ENCODE data around the gene OR4D10. TPM values are rescaled to one million over a fixed set of nuclear protein-coding genes. Genes with fewer than 3 reads are reported as not detected.

The OR4D10 gene
- total RNA-seq, 1 experiment from 2014 or later: not detected

DNA sequence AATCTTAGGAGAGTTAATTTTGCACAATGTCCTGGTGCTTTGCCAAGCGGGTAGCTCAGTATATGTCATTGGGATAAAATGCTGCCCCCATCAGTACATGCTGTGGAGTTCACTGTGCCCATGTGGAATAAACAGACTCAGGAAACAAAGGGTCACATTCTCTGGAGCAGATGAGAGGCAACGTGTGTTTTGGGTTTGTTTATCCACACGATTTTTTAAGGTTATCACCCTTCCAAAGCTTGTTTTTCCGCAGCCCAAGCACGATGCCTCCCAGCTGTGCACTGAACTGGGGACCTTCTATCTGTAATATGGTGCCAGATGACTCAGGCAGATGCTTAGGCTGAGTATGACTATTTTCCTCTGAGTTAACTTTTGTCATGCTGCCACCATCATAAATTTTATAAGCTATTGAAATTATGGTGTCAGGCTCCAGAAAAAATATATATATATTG lies 9.9 kb upstream of the OR4D10 start:
- CTCF ChIA-PET: no interaction called here

DNA sequence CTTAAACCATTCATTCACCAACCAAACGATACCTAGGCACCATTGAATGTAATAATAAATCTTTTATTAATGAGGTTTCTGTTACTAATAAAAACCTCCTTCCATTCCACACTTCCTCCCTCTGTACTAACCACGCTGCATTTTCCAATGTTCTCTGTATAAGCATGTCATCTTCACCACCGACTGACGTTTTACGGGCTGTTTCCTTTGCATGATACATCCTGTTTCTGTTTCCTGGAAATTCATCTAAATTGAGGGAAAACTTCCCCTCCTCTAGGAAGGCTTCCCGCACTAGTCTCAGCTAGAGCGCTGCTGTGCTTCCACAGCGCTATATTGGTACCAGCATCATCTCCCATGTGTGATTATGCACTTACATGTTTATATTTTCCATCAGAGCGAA lies 2.1 kb downstream of the OR4D10 start:
- TF ChIP-seq EZH2phosphoT487 (IDR thresholded peaks at IDR 0.05; ENCODE audit: borderline replicate concordance, low read length) (no peak), EZH2 (IDR thresholded peaks at IDR 0.05; ENCODE audit: low read length, unreplicated experiment) (no peak)
- TF ChIP-seq, protein P1, sequence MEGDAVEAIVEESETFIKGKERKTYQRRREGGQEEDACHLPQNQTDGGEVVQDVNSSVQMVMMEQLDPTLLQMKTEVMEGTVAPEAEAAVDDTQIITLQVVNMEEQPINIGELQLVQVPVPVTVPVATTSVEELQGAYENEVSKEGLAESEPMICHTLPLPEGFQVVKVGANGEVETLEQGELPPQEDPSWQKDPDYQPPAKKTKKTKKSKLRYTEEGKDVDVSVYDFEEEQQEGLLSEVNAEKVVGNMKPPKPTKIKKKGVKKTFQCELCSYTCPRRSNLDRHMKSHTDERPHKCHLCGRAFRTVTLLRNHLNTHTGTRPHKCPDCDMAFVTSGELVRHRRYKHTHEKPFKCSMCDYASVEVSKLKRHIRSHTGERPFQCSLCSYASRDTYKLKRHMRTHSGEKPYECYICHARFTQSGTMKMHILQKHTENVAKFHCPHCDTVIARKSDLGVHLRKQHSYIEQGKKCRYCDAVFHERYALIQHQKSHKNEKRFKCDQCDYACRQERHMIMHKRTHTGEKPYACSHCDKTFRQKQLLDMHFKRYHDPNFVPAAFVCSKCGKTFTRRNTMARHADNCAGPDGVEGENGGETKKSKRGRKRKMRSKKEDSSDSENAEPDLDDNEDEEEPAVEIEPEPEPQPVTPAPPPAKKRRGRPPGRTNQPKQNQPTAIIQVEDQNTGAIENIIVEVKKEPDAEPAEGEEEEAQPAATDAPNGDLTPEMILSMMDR (conservative IDR thresholded peaks at IDR 0.05; ENCODE audit: low read depth, low read length): no peak
- ATAC-seq (no peak), DNase-seq (no peak)
- Histone ChIP-seq H3K9ac (ENCODE audit: low read length) (no peak overlapping the region), H3K4me1 (ENCODE audit: insufficient read depth, low read length) (no peaks in the 10 kb centered on the region), H3K27ac (ENCODE audit: low read length) (no peak overlapping the region), H3K9me2 (replicated peaks; ENCODE audit: low read length) (no peaks in the 10 kb centered on the region), H3K79me2 (ENCODE audit: low read length) (no peaks in the 10 kb centered on the region), H3K4me2 (ENCODE audit: low read length) (no peak overlapping the region), H3K9me3 (ENCODE audit: low read length) (no peaks in the 10 kb centered on the region), H4K20me1 (ENCODE audit: low read length) (no peaks in the 10 kb centered on the region), H2AFZ (ENCODE audit: low read length) (no peak overlapping the region), H3K4me3 (ENCODE audit: low read length) (no peak overlapping the region), H3K36me3 (ENCODE audit: low read depth, low read length) (no peaks in the 10 kb centered on the region), H3K27me3 (ENCODE audit: low read length) (peaks cover 72% of the 10 kb centered on the region), H3F3A (ENCODE audit: low read length, unreplicated experiment) (no peaks in the 10 kb centered on the region)
- POLR2A ChIA-PET (ENCODE audit: unreplicated experiment): no interaction called here
- intact Hi-C loops (cut with micrococcal nuclease): no loop called here
- CTCF ChIA-PET: no interaction called here
- BruUV-seq (replicated peaks): no TSS peak

More for the DNA sequence above, 9.9 kb upstream of the OR4D10 start:
- no peak for TF ChIP-seq EZH2 (IDR thresholded peaks at IDR 0.05; ENCODE audit: low read length, unreplicated experiment)
- TF ChIP-seq, protein P1 (conservative IDR thresholded peaks at IDR 0.05; ENCODE audit: low read depth, low read length): no peak; the same call in 1 of the 2 replicates
- no peak for TF ChIP-seq EZH2phosphoT487 (IDR thresholded peaks at IDR 0.05; ENCODE audit: borderline replicate concordance, low read length)
- Histone ChIP-seq H3K79me2 (ENCODE audit: low read length) (no peaks in the 10 kb centered on the region), H3F3A (ENCODE audit: low read length, unreplicated experiment) (no peaks in the 10 kb centered on the region), H3K27ac (ENCODE audit: low read length) (no peak overlapping the region), H3K9me3 (ENCODE audit: low read length) (no peaks in the 10 kb centered on the region), H3K4me1 (ENCODE audit: insufficient read depth, low read length) (no peaks in the 10 kb centered on the region), H3K36me3 (ENCODE audit: low read depth, low read length) (no peaks in the 10 kb centered on the region), H4K20me1 (ENCODE audit: low read length) (no peaks in the 10 kb centered on the region), H3K9ac (ENCODE audit: low read length) (no peak overlapping the region), H3K9me2 (replicated peaks; ENCODE audit: low read length) (no peaks in the 10 kb centered on the region), H3K4me3 (ENCODE audit: low read length) (no peak overlapping the region), H2AFZ (ENCODE audit: low read length) (no peak overlapping the region), H3K27me3 (ENCODE audit: low read length) (peaks cover 20% of the 10 kb centered on the region), H3K4me2 (ENCODE audit: low read length) (no peak overlapping the region)
- peak; percentile 25 for DNase-seq
- no TSS peak for BruUV-seq (replicated peaks)
- intact Hi-C loops (cut with micrococcal nuclease): no loop called here
- peak; percentile 49 for ATAC-seq
- POLR2A ChIA-PET (ENCODE audit: unreplicated experiment): interaction anchor here (0.7 kb wide), 1 partner anchor 16 kb away, joined by 4 read pairs; no protein-coding TSS in a partner anchor

DNA sequence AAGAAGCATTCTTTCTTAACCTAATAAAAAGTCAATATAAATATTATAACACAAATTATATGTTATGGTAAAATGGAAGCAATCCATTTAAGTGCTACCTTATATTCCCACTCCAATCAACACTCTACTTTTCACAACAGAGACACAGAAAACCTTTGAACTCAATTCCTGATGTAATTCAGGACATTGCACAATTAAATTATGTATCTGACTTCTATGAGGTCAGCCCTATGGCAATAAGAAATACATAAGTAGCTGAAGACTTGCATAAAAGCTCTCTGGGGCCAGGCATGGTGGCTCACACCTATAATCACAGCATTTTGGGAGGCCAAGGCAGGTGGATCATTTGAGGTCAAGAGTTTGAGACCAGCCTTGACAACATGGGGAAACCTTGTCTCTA lies 6.8 kb downstream of the OR4D10 start:
- Histone ChIP-seq H3K9me2 (replicated peaks; ENCODE audit: low read length) (no peaks in the 10 kb centered on the region), H3K36me3 (ENCODE audit: low read depth, low read length) (no peaks in the 10 kb centered on the region), H3K4me3 (ENCODE audit: low read length) (no peak overlapping the region), H2AFZ (ENCODE audit: low read length) (no peak overlapping the region), H3K9me3 (ENCODE audit: low read length) (no peaks in the 10 kb centered on the region), H3K27me3 (ENCODE audit: low read length) (peaks cover 58% of the 10 kb centered on the region), H4K20me1 (ENCODE audit: low read length) (no peaks in the 10 kb centered on the region), H3K79me2 (ENCODE audit: low read length) (no peaks in the 10 kb centered on the region), H3K4me1 (ENCODE audit: insufficient read depth, low read length) (no peaks in the 10 kb centered on the region), H3F3A (ENCODE audit: low read length, unreplicated experiment) (no peaks in the 10 kb centered on the region), H3K27ac (ENCODE audit: low read length) (no peak overlapping the region), H3K9ac (ENCODE audit: low read length) (no peak overlapping the region), H3K4me2 (ENCODE audit: low read length) (no peak overlapping the region)
- CTCF ChIA-PET: no interaction called here
- DNase-seq: no peak
- BruUV-seq (replicated peaks): no TSS peak
- TF ChIP-seq EZH2phosphoT487 (IDR thresholded peaks at IDR 0.05; ENCODE audit: borderline replicate concordance, low read length): no peak
- POLR2A ChIA-PET (ENCODE audit: unreplicated experiment): no interaction called here
- intact Hi-C loops (cut with micrococcal nuclease): no loop called here
- ATAC-seq: no peak

Data from PC-3 (cell line).